H9 (cell line): ENCODE results near the gene ZNF275. TPM values are rescaled to one million over a fixed set of nuclear protein-coding genes. Genes with fewer than 3 reads are reported as not detected.

Experiments used
- DNase-seq: peaks from one replicate; pipeline ENCODE4 v3.0.0-alpha.2; 2017
- H2AFZ ChIP-seq: one replicate; pipeline ENCODE4 v1.6.1; 2013; ENCODE audit warnings: mild to moderate bottlenecking, low read length, control low read depth, moderate library complexity
- H2AK5ac ChIP-seq: 2 replicates; pipeline ENCODE4 v1.6.1; 2013; ENCODE audit warnings: low read length, control low read depth, mixed read lengths; ENCODE audit not compliant: insufficient read length
- H2BK120ac ChIP-seq: one replicate; pipeline ENCODE4 v1.6.1; 2013; ENCODE audit warnings: low read depth, mild to moderate bottlenecking, low read length, control low read depth, inconsistent platforms; ENCODE audit not compliant: poor library complexity, severe bottlenecking
- H2BK12ac ChIP-seq: 2 replicates; pipeline ENCODE4 v1.6.1; 2013; ENCODE audit warnings: low read length, control low read depth, mixed read lengths, low read depth; ENCODE audit not compliant: insufficient read length
- H2BK15ac ChIP-seq: 2 replicates; pipeline ENCODE4 v1.6.1; 2013; ENCODE audit warnings: low read depth, low read length, control low read depth
- H2BK20ac ChIP-seq: one replicate; pipeline ENCODE4 v1.6.1; 2013; ENCODE audit warnings: low read depth, mild to moderate bottlenecking, low read length, control low read depth, inconsistent platforms; ENCODE audit not compliant: poor library complexity, severe bottlenecking
- H2BK5ac ChIP-seq: 2 replicates; pipeline ENCODE4 v1.6.1; 2013; ENCODE audit warnings: low read length, control low read depth, mixed read lengths; ENCODE audit not compliant: insufficient read length
- H3K14ac ChIP-seq: 2 replicates; pipeline ENCODE4 v1.6.1; 2013; ENCODE audit warnings: low read length, control low read depth; ENCODE audit not compliant: insufficient read depth
- H3K18ac ChIP-seq: 2 replicates; pipeline ENCODE4 v1.6.1; 2013; ENCODE audit warnings: low read depth, mild to moderate bottlenecking, mixed read lengths, low read length, control low read depth; ENCODE audit not compliant: insufficient read length
- H3K23ac ChIP-seq: 2 replicates; pipeline ENCODE4 v1.6.1; 2013; ENCODE audit warnings: low read length, control low read depth, mixed read lengths, low read depth; ENCODE audit not compliant: insufficient read length
- H3K23me2 ChIP-seq: 2 replicates; pipeline ENCODE4 v1.6.1; 2013; ENCODE audit warnings: low read depth, mild to moderate bottlenecking, mixed read lengths, low read length, control low read depth; ENCODE audit not compliant: insufficient read length, poor library complexity, severe bottlenecking
- H3K27ac ChIP-seq: 2 replicates; pipeline ENCODE4 v1.5.1; 2013; ENCODE audit warnings: low read length, control low read depth, mixed read lengths, low read depth; ENCODE audit not compliant: insufficient read length
- H3K27me3 ChIP-seq: 2 replicates; pipeline ENCODE4 v1.6.1; 2013; ENCODE audit warnings: low read length, control low read depth, inconsistent platforms; ENCODE audit not compliant: insufficient read depth
- H3K4ac ChIP-seq: 2 replicates; pipeline ENCODE4 v1.6.1; 2013; ENCODE audit warnings: low read depth, mild to moderate bottlenecking, control low read depth, inconsistent platforms, low read length, moderate library complexity
- H3K4me1 ChIP-seq: 2 replicates; pipeline ENCODE4 v1.6.1; 2013; ENCODE audit warnings: low read length, control low read depth, inconsistent platforms; ENCODE audit not compliant: insufficient read depth
- H3K4me2 ChIP-seq: 2 replicates; pipeline ENCODE4 v1.6.1; 2013; ENCODE audit warnings: low read length, control low read depth, mixed read lengths; ENCODE audit not compliant: insufficient read length, insufficient read depth
- H3K56ac ChIP-seq: 2 replicates; pipeline ENCODE4 v1.6.1; 2013; ENCODE audit warnings: low read depth, mild to moderate bottlenecking, mixed read lengths, low read length, control low read depth; ENCODE audit not compliant: insufficient read length
- H3K79me1 ChIP-seq: 2 replicates; pipeline ENCODE4 v1.6.1; 2013; ENCODE audit warnings: low read depth, mild to moderate bottlenecking, moderate library complexity, low read length, control low read depth, inconsistent platforms; ENCODE audit not compliant: insufficient read depth, poor library complexity, severe bottlenecking
- H3K79me2 ChIP-seq: 2 replicates; pipeline ENCODE4 v1.6.1; 2013; ENCODE audit warnings: low read length, control low read depth, inconsistent platforms; ENCODE audit not compliant: insufficient read depth
- H3K9ac ChIP-seq: 2 replicates; pipeline ENCODE4 v1.6.1; 2013; ENCODE audit warnings: low read length, control low read depth, mixed read lengths; ENCODE audit not compliant: insufficient read length; ENCODE audit errors: extremely low read depth
- H3K9me3 ChIP-seq: one replicate; pipeline ENCODE4 v1.6.1; 2013; ENCODE audit warnings: low read depth, low read length, inconsistent platforms; ENCODE audit not compliant: control insufficient read depth
- H3T11ph ChIP-seq: one replicate; pipeline ENCODE4 v1.6.1; 2013; ENCODE audit warnings: mild to moderate bottlenecking, low read length, control low read depth, inconsistent platforms
- H4K20me1 ChIP-seq: one replicate; pipeline ENCODE4 v1.6.1; 2013; ENCODE audit not compliant: control insufficient read depth, insufficient read length, insufficient read depth
- H4K5ac ChIP-seq: 2 replicates; pipeline ENCODE4 v1.6.1; 2013; ENCODE audit warnings: low read depth, mild to moderate bottlenecking, mixed read lengths, low read length, control low read depth; ENCODE audit not compliant: insufficient read length
- H4K8ac ChIP-seq: replicated peaks from 2 replicates; pipeline ENCODE4 v1.6.1; 2013; ENCODE audit warnings: low read length, control low read depth, mixed read lengths, low read depth; ENCODE audit not compliant: insufficient read length
- H4K91ac ChIP-seq: 2 replicates; pipeline ENCODE4 v1.6.1; 2013; ENCODE audit warnings: low read depth, mild to moderate bottlenecking, moderate library complexity, mixed read lengths, low read length, control low read depth; ENCODE audit not compliant: insufficient read length
- H3K27ac Mint-ChIP-seq, 3 experiments: 2 replicates in 2 of 3; 3 replicates in 1 of 3; pipeline ENCODE4 v1.8.0; 2020 to 2021; ENCODE audit warnings: mixed read lengths in 3 of 3, mild to moderate bottlenecking in 1 of 3, moderate library complexity in 1 of 3
- H3K27me3 Mint-ChIP-seq: 2 replicates; pipeline ENCODE4 v1.8.0; 2021; ENCODE audit warnings: low read depth, mild to moderate bottlenecking, moderate library complexity, mixed read lengths
- H3K36me3 Mint-ChIP-seq, 3 experiments: 2 replicates in 2 of 3; 3 replicates in 1 of 3; pipeline ENCODE4 v1.8.0; 2020 to 2021; ENCODE audit warnings: low read depth in 3 of 3, mixed read lengths in 3 of 3; ENCODE audit not compliant: insufficient read depth in 1 of 3
- H3K4me1 Mint-ChIP-seq, 2 experiments: 2 replicates each; pipeline ENCODE4 v1.8.0; 2020; ENCODE audit warnings: mixed read lengths in 2 of 2
- H3K4me3 Mint-ChIP-seq, 2 experiments: 2 replicates in 1 of 2; 3 replicates in 1 of 2; pipeline ENCODE4 v1.8.0; 2020 to 2021; ENCODE audit warnings: mild to moderate bottlenecking in 2 of 2, mixed read lengths in 2 of 2, moderate library complexity in 1 of 2
- H3K9me3 Mint-ChIP-seq, 2 experiments: 2 replicates in 1 of 2; 3 replicates in 1 of 2; pipeline ENCODE4 v1.8.0; 2020; ENCODE audit warnings: mild to moderate bottlenecking in 2 of 2, mixed read lengths in 2 of 2, moderate library complexity in 1 of 2
- CTCF ChIP-seq: fragments of 200-600 bp; sonication (generic); conservative IDR thresholded peaks from 3 replicates; pipeline ENCODE4 v1.8.0; 2021; ENCODE audit warnings: antibody characterized with exemption, mild to moderate bottlenecking
- WGBS: extraction: QIAGEN DNeasy Blood & Tissue Kit; methylation state at CpG from one replicate; pipeline ENCODE4 v1.1.7; 2013; ENCODE audit warnings: missing lambda C conversion rate, low lambda C conversion rate, mixed read lengths; ENCODE audit not compliant: insufficient read length; ENCODE audit errors: extremely low coverage; 5-methylcytosine and 5-hydroxymethylcytosine counted together
- total RNA-seq: library from RNA; stranded (reverse); gene quantifications from 2 replicates; pipeline ENCODE4 v1.2.1, GENCODE V29; 2021

Gene ZNF275
- total RNA-seq, 1 experiment from 2014 or later, result 11.8 TPM

DNA sequence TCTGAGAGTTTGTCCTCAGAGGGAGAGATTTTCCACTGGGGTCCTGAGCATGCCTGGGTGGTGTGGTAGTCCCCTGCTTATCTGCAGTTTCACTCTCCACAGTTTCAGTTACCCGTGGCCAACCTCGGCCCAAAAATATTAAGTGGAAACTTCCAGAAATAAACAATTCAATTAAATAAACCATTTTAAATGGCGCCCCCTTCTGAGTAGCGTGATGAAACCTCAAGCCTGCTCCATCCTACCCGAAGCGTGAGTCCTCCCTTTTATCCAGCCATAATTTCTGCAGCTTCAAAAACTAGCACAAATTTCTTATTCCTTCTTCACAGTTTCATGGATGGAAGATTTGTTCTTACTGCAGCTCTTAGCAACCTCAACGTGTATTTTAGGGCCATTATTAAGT lies 40.5 kb downstream of the ZNF275 start:
- Histone ChIP-seq H3K79me1 (no peaks in the 10 kb centered on the region), H3K27me3 (no peaks in the 10 kb centered on the region), H3K9me3 (peaks cover 40% of the 10 kb centered on the region), H2BK12ac (no peak overlapping the region), H4K8ac (no peak overlapping the region), H2AK5ac (no peak overlapping the region), H2AFZ (no peak overlapping the region), H3K79me2 (no peaks in the 10 kb centered on the region), H3K27ac (no peak overlapping the region), H4K91ac (no peak overlapping the region), H4K20me1 (no peaks in the 10 kb centered on the region), H3T11ph (no peak overlapping the region), H4K5ac (no peak overlapping the region), H3K14ac (no peak overlapping the region), H3K4me2 (no peak overlapping the region), H3K23ac (no peak overlapping the region), H2BK5ac (no peak overlapping the region), H2BK120ac (no peak overlapping the region), H3K23me2 (no peaks in the 10 kb centered on the region), H3K18ac (no peak overlapping the region), H2BK20ac (no peak overlapping the region), H2BK15ac (no peak overlapping the region), H3K9ac (no peak overlapping the region), H3K4me1 (no peaks in the 10 kb centered on the region), H3K4ac (no peak overlapping the region), H3K56ac (no peak overlapping the region)
- peaks cover 79 to 80% of the 10 kb centered on the region in 2 experiments for H3K9me3 Mint-ChIP-seq
- no peak overlapping the region; a peak in 1 of 7 replicates for H3K27ac Mint-ChIP-seq
- peaks cover 4% of the 10 kb centered on the region for H3K27me3 Mint-ChIP-seq
- WGBS, result no CpG with 5 or more reads among the region's 7 CpGs
- H3K4me3 Mint-ChIP-seq, result no peak overlapping the region
- peak; percentile 49 for TF ChIP-seq CTCF
- peaks cover 9 to 14% of the 10 kb centered on the region in 2 experiments for H3K4me1 Mint-ChIP-seq
- peaks cover 6 to 12% (median 8%) of the 10 kb centered on the region in 3 experiments; a peak in 5 of 7 replicates for H3K36me3 Mint-ChIP-seq
- DNase-seq, result no peak
